GM10248 (cell line): ENCODE results near the gene LCLAT1.

Source experiments
- CTCF ChIA-PET: fragments of 300-600 bp; sonication (Branson Sonifier 250); formaldehyde crosslinking; extraction: SDS; loops from one replicate; lab custom pipeline; 2021; ENCODE audit warnings: antibody characterized with exemption; lab: Yijun Ruan, JAX
- POLR2A ChIA-PET: fragments of 350-650 bp; sonication (Branson Sonifier 250); formaldehyde crosslinking; extraction: SDS; loops from one replicate; lab custom pipeline; 2020; ENCODE audit warnings: antibody characterized with exemption; lab: Yijun Ruan, JAX
- DNase-seq: peaks from one replicate; pipeline ENCODE4 v3.0.0; 2012; ENCODE audit errors: extremely low spot score
- CTCF ChIP-seq: IDR thresholded peaks from 2 replicates; pipeline ENCODE4 v1.5.1; 2012; ENCODE audit warnings: mild to moderate bottlenecking, low read depth; ENCODE audit errors: extremely low read depth, missing control alignments, control extremely low read depth

LCLAT1 gene

GRCh38 chr2:30457296-30457695 lies 10.2 kb downstream of the LCLAT1 start:
- POLR2A ChIA-PET, result no interaction called here
- DNase-seq, result no peak
- CTCF ChIA-PET, result interaction anchor here (1.4 to 2.5 kb wide), 2 partner anchors 12 to 254 kb away, joined by 3 to 6 read pairs; no protein-coding TSS in a partner anchor
- no peak for TF ChIP-seq CTCF

- TF ChIP-seq CTCF, result no peak
- ChIA-PET CTCF (interaction anchor here (0.9 to 1.4 kb wide), 6 partner anchors 19 to 250 kb away, joined by 3 to 4 read pairs (median 3); no protein-coding TSS in a partner anchor), POLR2A (no interaction called here)
- no peak for DNase-seq
Observed at GRCh38 chr2:30459140-30459539, 12.1 kb downstream of the LCLAT1 start.

GRCh38 chr2:30462131-30462857 lies 15.2 kb downstream of the LCLAT1 start:
- DNase-seq, result no peak
- no peak for TF ChIP-seq CTCF
- ChIA-PET CTCF (interaction anchor here (1.0 kb wide), 1 partner anchor 15 kb away, joined by 3 read pairs; the partner anchor contains the start of gene LCLAT1), POLR2A (no interaction called here)

GRCh38 chr2:30463535-30463934 lies 16.5 kb downstream of the LCLAT1 start:
- POLR2A ChIA-PET, result no interaction called here
- CTCF ChIA-PET, result no interaction called here

GRCh38 chr2:30464544-30465170 lies 17.6 kb downstream of the LCLAT1 start:
- ChIA-PET CTCF (no interaction called here), POLR2A (no interaction called here)
- no peak for TF ChIP-seq CTCF
- no peak for DNase-seq

More at GRCh38 chr2:30463535-30463934, 16.5 kb downstream of the LCLAT1 start:
- no peak for TF ChIP-seq CTCF
- DNase-seq, result no peak

- ChIA-PET POLR2A (no interaction called here), CTCF (no interaction called here)
- no peak for DNase-seq
- TF ChIP-seq CTCF, result no peak
Observed at GRCh38 chr2:30465171-30465545, 18.1 kb downstream of the LCLAT1 start.
